Mammary epithelial cell (primary cell): ENCODE measurements around the gene BLVRA.
"Not testable (repeated sequence)": the region's sequence is repeated elsewhere in the genome, so short reads cannot be mapped to it uniquely, and the experiment has no call there.

ENCODE experiments used
- CTCF ChIP-seq, 2 donors: IDR thresholded peaks in 1 of 2; conservative IDR thresholded peaks in 1 of 2; 2 replicates each; pipeline ENCODE4 v1.5.1; 2011 to 2012; ENCODE audit warnings: inconsistent platforms in 2 of 2, low read length in 2 of 2, mild to moderate bottlenecking in 2 of 2, control low read depth in 1 of 2, low read depth in 1 of 2; ENCODE audit not compliant: insufficient read depth in 1 of 2; ENCODE audit errors: extremely low read depth in 1 of 2
- EZH2 ChIP-seq: IDR thresholded peaks from 2 replicates; pipeline ENCODE4 v1.6.1; 2012; ENCODE audit warnings: low read length, inconsistent platforms, borderline replicate concordance

- TF ChIP-seq CTCF (conservative IDR thresholded peaks at IDR 0.05 in 1 of 2, IDR thresholded peaks at IDR 0.05 in 1 of 2; ENCODE audit: extremely low read depth in 1 of 2, insufficient read depth in 1 of 2, low read depth in 1 of 2, low read length in 2 of 2); EZH2: not testable (repeated sequence)
These were observed 14.8 kb downstream of the BLVRA start for GRCh38 chr7:43773268-43773667.
